HG03135 (cell line): ENCODE results near the gene APMAP.

ENCODE experiments used
- ATAC-seq: cut with Tn5 transposase; IDR thresholded peaks from one replicate; pipeline ENCODE4 v1.9.1; 2021; ENCODE audit warnings: mild to moderate bottlenecking, moderate library complexity; ENCODE audit not compliant: unreplicated experiment

APMAP gene

GRCh38 chr20:25025091-25025861 is 32.7 kb upstream of the APMAP start:
- no peak for ATAC-seq

GRCh38 chr20:25024171-25024570 is 31.6 kb upstream of the APMAP start:
- ATAC-seq = no peak

DNA sequence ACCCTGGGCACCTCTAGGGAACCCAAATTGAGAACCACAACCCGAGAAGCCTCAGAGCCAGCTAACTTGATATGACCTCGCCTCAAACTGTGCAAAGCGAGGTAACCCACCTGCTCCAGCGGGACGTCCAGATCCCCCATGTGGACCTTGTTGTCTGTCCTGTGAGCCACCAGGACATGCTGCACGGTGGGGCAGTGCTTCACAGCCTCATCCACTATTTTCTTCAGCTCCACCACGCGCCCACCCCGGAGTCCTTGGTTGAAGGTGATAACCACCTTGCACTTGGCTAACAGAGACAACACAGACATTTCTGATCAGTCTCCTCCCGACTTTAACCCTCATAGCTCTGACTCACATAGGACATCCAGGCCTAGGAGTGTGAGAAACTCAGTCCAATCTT is 30.8 kb upstream of the APMAP start:
- ATAC-seq = no peak

DNA sequence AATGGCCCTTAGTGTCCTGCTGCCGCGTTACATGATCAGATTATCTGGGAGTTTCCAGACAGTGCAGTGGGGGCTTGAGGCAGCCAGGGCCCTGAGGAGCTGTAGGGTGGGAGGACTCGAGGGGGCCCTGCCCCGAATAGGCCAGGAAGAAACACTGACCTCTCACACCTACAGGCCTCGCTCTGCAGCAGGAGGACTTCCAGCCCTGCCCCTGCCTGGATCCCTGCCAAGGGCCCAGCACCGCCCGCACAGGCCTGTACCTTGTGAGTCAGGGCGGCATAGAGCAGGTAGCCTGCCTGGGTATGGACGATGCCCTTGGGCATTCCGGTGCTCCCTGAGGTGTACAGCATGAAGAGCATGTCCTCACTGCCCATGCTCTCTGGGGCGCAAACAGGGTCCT is 30.1 kb upstream of the APMAP start:
- no peak for ATAC-seq

- ATAC-seq = no peak
Observed at GRCh38 chr20:25021336-25021735, 28.8 kb upstream of the APMAP start.

DNA sequence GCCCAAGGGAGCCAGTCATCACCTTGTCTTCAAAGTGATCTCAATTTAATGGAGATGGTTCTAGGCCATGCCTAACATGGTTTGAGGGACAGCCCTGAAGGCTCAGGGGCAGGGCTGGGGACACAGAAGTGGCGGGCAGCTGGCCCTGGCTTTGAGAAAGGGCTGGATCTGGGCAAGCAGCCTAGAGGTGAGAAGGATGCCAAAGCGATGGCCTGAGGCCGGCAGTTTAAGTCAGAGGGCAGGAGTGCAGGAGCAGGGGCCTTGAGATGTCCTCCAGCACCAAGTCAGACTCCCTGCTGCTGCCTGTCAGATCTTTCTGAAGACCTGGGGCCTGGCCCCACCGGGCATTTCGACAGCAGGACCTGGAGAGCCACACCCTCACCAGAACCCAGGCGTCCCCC is 28.4 kb upstream of the APMAP start:
- ATAC-seq = no peak

DNA sequence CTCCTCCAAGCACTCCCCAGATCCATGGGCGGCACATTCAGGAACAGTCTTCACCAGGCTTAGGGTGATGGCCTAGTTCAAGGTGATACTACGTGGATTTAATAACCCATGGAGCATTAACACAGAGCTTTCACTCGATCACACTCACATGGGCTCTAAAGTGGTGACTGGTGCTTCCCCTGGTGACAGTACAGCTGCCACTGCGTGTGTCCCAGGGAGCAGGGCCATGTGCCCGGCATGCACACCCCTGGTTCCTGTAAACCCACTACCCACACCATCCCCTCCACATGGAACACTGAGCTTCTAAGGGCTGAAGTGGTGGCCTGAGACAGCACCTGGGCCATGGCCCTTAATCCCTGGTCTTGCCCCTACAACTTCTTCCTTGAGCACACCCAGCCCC is 27.8 kb upstream of the APMAP start:
- no peak for ATAC-seq

DNA sequence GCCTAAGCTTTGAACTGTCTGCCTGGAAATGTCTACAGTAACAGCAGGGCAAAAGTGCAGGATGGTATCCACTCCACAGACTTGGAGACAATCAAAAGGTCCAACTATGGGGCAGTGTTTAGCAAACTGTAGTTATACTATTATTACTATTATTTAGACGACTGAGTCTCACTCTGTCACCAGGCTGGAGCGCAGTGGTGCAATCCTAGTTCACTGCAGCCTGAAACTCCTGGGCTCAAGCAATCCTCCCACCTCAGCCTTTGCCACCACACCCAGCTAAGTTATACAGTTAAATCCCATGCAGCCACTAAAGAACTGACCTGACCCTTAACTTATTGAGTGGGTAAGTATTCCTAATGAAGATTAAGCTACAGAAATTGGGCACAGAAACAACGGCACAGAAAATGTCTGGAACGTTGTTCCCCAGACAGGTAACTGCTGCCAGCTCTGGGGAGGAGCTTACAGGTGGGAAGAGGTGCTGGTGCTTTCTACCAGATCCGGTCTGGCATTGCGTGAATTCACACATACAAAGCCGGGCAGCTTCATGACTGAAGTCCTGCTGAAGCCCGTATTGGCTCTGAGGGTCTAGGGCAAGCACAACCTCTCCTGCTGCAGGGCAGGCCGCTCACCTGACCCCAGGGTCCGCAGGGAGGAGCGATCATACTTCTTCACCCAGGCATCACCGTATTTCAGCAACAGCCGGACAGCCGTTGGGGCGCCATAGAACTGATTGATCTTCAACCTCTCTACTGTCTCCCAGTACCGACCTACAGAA is 27.0 kb upstream of the APMAP start:
- ATAC-seq = no peak

DNA sequence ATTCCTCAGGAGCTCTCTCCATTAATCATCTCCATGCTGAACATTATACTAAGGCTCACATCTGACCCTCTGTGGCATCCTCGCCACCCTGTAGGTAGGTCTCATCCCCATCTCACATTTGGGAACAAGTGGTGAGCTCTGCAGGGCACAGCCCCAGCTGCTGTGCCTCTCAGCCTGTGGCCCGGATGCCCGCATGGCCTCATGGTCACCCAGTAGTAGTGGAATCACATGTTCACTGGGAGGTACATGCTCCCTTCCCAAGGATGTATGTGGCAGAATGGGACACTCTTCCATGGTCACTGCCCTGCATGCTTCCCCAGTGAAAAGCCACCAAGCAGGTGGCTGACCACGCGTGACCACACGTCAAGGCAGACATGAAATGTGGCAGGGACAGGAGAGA is 26.3 kb upstream of the APMAP start:
- no peak for ATAC-seq

GRCh38 chr20:25018425-25018824 is 25.9 kb upstream of the APMAP start:
- no peak for ATAC-seq

DNA sequence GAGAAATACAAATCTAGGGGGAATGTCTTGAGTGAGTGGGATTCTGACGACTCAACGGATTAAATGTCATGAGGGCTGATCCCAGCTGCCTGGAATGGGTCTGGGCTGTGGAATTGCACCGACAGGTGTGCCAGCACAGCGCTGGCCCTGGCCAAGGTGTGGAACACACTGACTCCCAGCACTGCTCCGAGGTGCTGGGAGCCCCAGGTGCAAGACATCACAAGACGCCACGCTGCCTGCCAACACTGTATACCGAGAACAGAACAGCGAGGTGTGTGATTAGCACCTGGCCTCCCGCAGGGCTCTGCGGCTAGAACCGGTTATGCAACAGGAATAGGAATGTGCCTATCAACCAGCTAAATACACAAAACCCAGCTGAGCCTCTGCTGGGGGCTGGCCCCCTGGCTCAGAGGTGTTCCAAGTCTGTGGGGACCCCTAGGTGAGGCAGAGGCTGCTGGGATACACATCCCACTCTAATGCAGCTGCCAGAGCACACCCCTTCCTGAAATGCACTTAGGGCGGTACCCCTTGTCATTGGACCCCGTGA is 24.8 kb upstream of the APMAP start:
- ATAC-seq = no peak

DNA sequence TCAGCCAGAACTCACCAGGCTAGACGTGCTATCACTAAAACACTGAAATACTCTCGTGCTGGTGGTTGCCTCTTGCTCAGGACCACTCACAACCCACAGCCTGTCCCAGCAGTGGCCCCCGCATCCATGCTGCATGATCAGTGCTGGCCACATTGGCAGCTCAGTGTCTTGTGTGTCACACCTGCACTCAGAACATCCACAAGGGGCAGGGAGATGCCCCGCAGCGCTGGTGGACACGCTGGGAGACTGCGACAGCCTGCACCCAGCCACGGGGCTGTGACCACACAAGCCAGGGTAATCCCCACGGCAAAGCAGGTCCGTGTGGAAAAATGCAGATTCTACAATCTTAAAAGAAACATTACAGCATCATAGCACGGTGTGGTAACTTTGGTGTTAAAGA is 23.9 kb upstream of the APMAP start:
- no peak for ATAC-seq

GRCh38 chr20:25015986-25016385 is 23.4 kb upstream of the APMAP start:
- no peak for ATAC-seq

DNA sequence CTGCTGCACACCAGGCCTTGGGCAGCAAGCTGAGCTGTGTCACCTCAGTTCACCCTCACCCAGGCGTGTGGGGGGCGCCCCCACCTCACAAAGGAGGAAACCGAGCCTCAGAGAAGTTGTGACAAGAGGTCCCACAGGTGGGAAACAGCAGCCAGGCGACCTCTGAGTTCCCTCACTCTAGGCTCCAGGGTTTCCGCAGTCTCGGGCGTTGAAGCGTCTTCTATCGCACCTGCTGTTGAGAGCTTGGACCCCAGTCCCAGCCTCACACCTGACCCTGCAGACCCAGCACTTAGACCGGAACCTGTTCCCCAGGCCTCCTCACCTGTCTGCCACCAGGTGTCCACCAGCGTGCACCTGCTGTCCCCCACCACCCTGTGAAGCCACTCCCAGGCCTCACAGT is 22.3 kb upstream of the APMAP start:
- no peak for ATAC-seq

DNA sequence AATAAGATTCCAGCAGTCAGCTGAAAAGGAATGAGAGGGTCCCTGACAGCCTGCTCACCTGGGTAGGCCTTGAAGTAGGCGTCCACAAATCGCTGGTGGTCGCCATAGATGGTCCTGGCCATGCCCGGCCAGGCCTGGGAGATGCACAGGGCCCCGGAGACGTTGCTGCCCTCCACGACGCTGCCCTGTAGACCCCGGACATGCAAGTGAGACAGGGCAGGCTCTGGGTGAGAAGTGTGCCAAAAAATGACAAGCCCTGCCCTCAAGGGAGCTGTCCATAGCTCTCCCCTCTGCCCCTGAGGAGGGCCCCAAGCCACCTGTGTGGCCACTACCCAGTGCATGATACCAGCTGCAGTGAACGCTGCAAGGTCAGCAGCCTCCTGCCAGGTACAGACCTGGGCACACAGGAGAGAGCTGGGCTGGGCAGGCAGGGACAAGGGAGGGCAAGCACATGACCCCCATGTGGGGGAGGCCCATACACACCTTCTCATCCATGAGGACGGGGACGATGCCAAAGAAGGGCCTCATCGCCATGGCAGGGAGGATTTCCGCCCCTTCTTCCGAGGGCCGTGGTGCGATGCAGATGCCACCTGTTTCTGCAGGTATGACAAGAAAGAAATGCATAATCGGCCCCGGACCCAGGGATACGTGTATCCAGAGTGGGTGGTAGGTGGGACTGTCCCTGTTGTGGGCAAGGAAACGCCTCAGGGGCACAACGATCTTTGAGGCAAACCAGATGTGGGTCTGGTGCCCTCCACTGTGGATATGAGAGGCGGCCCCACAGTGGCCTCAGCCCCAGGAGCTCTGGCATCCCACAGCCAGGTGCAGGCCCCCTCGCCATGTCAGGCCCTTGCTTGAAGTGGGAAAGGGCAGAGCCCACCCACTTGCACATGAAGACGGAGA is 21.2 kb upstream of the APMAP start:
- ATAC-seq = no peak

DNA sequence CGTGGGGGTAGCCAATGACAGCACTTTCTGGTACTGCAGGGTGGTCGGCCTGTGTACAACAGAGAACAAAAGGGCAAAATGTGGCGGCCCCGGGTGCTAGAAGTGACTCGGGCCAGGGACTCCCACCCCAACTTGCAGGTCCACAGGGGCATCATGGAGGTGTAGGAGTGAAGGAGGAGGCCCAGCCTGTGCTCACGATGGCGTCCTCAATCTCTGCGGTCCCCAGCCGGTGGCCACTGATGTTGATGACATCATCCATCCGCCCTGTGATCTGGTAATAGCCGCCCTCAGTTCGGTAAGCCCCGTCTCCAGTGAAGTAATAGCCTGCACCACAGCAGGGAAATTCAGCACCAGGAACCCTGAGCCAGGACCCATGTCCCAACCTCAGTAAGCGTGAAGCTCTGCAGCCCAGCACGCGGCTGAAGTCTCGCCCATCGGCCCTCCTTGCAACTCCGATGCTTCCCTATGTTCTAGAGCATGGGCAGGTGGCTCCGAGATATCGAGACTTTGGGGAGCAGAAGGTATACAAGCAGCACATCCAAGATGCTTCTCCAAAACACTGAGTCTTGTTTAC is 20.2 kb upstream of the APMAP start:
- no peak for ATAC-seq

DNA sequence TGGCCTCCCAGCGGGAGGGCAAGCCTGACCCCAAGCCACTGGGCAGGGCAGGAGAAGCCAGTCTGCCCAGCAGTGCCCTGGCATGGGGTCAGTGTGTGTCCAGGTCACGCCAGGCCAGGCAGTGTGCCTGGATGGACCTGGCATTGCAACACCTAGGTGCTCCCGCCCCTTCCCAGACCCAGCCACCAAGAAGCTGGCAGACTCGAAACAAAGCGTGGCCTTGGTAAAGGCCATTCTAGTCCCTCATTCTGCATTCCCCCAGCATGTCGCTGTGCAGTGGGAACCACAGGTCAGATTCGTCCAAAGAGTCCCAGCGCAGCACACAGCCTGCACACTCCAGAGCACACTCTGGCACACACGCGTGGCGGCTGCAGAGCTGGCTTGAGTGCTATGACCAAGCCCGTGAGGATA is 19.3 kb upstream of the APMAP start:
- ATAC-seq = no peak

DNA sequence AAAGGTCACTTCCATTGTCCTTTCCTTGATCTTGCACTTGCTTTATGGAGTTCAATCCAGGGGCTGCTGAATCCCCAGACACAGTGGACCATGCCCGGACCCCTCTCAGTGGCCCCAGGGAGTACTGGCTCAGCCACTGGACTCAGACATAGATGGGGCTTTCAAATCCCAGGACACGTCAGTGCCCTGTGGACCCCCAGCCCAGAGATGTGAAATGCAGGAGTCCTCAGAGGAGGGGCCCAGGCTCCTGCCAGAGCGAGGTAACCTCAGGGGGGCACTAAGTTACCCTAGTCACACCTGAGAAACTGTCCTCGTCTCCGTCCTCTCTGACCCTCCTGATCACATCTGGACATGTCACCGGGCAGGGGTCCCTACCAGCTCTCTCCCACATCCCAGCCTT is 18.7 kb upstream of the APMAP start:
- no peak for ATAC-seq

DNA sequence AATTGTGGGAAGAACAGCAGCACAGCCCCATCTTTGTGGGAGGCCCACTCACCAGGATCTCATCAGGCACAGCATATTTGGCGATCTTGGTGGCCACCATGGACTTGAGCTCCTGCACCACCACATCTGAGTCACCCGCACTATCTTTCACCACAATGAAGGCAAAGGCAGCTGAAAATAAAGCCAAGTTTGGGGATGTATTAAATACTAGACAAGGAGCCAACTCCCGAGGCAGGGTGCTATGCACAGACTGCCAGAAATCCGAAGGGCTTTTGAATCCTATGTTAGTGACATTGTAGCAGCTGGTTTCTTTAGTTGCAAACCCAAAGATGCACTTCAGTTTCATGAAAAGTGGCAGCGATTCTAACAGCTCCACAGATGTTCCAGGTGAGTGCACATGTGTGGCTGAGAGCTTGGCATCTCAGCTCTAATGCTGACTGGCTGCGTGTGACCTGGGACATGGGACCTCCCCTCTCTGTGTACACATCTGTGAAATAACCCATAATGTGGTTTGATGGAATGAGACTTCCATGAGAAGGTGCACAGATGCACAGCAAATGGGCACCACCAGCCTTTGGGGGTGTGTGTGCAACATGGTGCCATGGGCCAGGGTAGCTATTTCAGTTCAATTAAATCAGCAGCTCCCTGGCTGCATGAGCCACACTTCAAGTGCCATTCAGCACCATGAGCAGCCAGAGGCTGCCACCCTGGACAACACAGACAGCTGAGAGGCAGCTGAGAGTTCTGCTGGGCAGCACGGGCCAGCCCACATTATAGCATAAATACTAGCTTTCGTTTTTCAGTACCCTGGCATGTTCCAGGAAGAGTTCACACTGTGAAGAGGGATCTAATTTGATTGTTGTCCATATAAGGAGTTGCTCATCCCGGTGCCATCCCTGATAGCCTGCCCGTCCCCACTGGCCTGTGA is 16.9 kb upstream of the APMAP start:
- ATAC-seq = no peak
